HepG2 (cell line): ENCODE data around the gene MIF4GD. TPM values are rescaled to one million over a fixed set of nuclear protein-coding genes. Genes with fewer than 3 reads are reported as not detected.
A peak's percentile ranks its signal among the peaks of the same experiment; 100 is the strongest.

ENCODE experiments used
- ARID2 ChIP-seq: sonication (generic); formaldehyde crosslinking; IDR thresholded peaks from 2 replicates; pipeline ENCODE4 v1.8.1; 2022; ENCODE audit warnings: mild to moderate bottlenecking, missing genetic modification reagents, borderline replicate concordance
- ARID3A ChIP-seq: IDR thresholded peaks from 2 replicates; pipeline ENCODE4 v1.6.1; 2012; ENCODE audit warnings: low read depth, low read length, improper control_type of control experiment
- ATF3 ChIP-seq: sonication (generic); formaldehyde crosslinking; IDR thresholded peaks from 2 replicates; pipeline ENCODE4 v1.4.0; 2020; ENCODE audit warnings: missing genetic modification reagents
- CENPT ChIP-seq: sonication (generic); formaldehyde crosslinking; IDR thresholded peaks from 2 replicates; pipeline ENCODE4 v1.8.0; 2022; ENCODE audit warnings: low read depth, mild to moderate bottlenecking, moderate library complexity, missing genetic modification reagents
- CSRNP2 ChIP-seq: sonication (generic); formaldehyde crosslinking; conservative IDR thresholded peaks from 2 replicates; pipeline ENCODE4 v1.8.0; 2022; ENCODE audit warnings: low read depth, missing genetic modification reagents
- EED ChIP-seq: sonication (generic); formaldehyde crosslinking; IDR thresholded peaks from 2 replicates; pipeline ENCODE4 v1.5.0; 2020; ENCODE audit warnings: mild to moderate bottlenecking, missing genetic modification reagents
- HCFC1 ChIP-seq: fragments of 150-350 bp; IDR thresholded peaks from 2 replicates; pipeline ENCODE4 v1.6.1; 2014; ENCODE audit warnings: low read depth, low read length
- JUNB ChIP-seq: sonication (generic); formaldehyde crosslinking; IDR thresholded peaks from 2 replicates; pipeline ENCODE4 v1.8.0; 2022; ENCODE audit warnings: missing genetic modification reagents, mild to moderate bottlenecking, borderline replicate concordance
- KDM5B ChIP-seq: sonication (generic); formaldehyde crosslinking; IDR thresholded peaks from 2 replicates; pipeline ENCODE4 v1.4.0; 2020; ENCODE audit warnings: missing genetic modification reagents, mild to moderate bottlenecking, borderline replicate concordance
- KLF6 ChIP-seq: IDR thresholded peaks from 2 replicates; pipeline ENCODE4 v1.8.0; 2016; ENCODE audit warnings: missing biosample characterization, missing genetic modification reagents
- NFYC ChIP-seq: IDR thresholded peaks from 2 replicates; pipeline ENCODE4 v1.6.1; 2016; ENCODE audit warnings: missing genetic modification reagents, missing compliant biosample characterization
- PPARG ChIP-seq: conservative IDR thresholded peaks from 2 replicates; pipeline ENCODE4 v1.6.1; 2016; ENCODE audit warnings: missing biosample characterization, missing genetic modification reagents
- SALL2 ChIP-seq: sonication (generic); formaldehyde crosslinking; IDR thresholded peaks from 2 replicates; pipeline ENCODE4 v1.8.1; 2023; ENCODE audit warnings: mild to moderate bottlenecking, missing genetic modification reagents, inconsistent platforms
- SIN3B ChIP-seq: fragments of 150-350 bp; IDR thresholded peaks from 2 replicates; pipeline ENCODE4 v1.6.1; 2014; ENCODE audit warnings: low read length
- SMYD3 ChIP-seq: sonication (generic); formaldehyde crosslinking; IDR thresholded peaks from 2 replicates; pipeline ENCODE4 v1.8.1; 2023; ENCODE audit warnings: mild to moderate bottlenecking, missing genetic modification reagents
- SOX13 ChIP-seq, 3 experiments: fragments of 450-650 bp in 1 of 3; sonication (generic) in 1 of 3; formaldehyde crosslinking in 1 of 3; IDR thresholded peaks in 2 of 3; conservative IDR thresholded peaks in 1 of 3; 2 replicates each; pipeline versions ENCODE4 v1.5.0 to v1.6.1; 2016 to 2020; ENCODE audit warnings: antibody characterized with exemption in 1 of 3, mild to moderate bottlenecking in 1 of 3, missing compliant biosample characterization in 1 of 3, missing genetic modification reagents in 1 of 3, moderate library complexity in 1 of 3
- SRSF1 ChIP-seq: fragments of 200-400 bp; formaldehyde crosslinking; optimal IDR thresholded peaks from 2 replicates; pipeline ENCODE3; 2017; ENCODE audit warnings: mild to moderate bottlenecking, low read depth, low read length, moderate library complexity
- TAF15 ChIP-seq: fragments of 200-400 bp; formaldehyde crosslinking; IDR thresholded peaks from one replicate; pipeline ENCODE4 v1.6.1; 2018; ENCODE audit warnings: mild to moderate bottlenecking, low read depth, low read length; ENCODE audit not compliant: poor library complexity, severe bottlenecking
- ZBTB7B ChIP-seq: sonication (generic); formaldehyde crosslinking; IDR thresholded peaks from 2 replicates; pipeline ENCODE4 v1.4.0; 2020; ENCODE audit warnings: missing genetic modification reagents
- ZIK1 ChIP-seq: sonication (generic); formaldehyde crosslinking; IDR thresholded peaks from 2 replicates; pipeline ENCODE4 v1.5.0; 2020; ENCODE audit warnings: mild to moderate bottlenecking, low read depth, missing genetic modification reagents, borderline replicate concordance
- ZNF224 ChIP-seq: sonication (generic); formaldehyde crosslinking; IDR thresholded peaks from 2 replicates; pipeline ENCODE4 v1.5.0; 2020; ENCODE audit warnings: mild to moderate bottlenecking, missing genetic modification reagents
- ZNF296 ChIP-seq: sonication (generic); formaldehyde crosslinking; conservative IDR thresholded peaks from 2 replicates; pipeline ENCODE4 v1.5.0; 2020; ENCODE audit warnings: mild to moderate bottlenecking, missing genetic modification reagents
- ZNF589 ChIP-seq: sonication (generic); formaldehyde crosslinking; conservative IDR thresholded peaks from 2 replicates; pipeline ENCODE4 v1.8.0; 2022; ENCODE audit warnings: mild to moderate bottlenecking, moderate library complexity, missing genetic modification reagents
- ZNF597 ChIP-seq: sonication (generic); formaldehyde crosslinking; IDR thresholded peaks from 2 replicates; pipeline ENCODE4 v1.5.0; 2020; ENCODE audit warnings: missing genetic modification reagents
- ZNF75D ChIP-seq: sonication (generic); formaldehyde crosslinking; IDR thresholded peaks from 2 replicates; pipeline ENCODE4 v1.8.1; 2023; ENCODE audit warnings: missing genetic modification reagents, mild to moderate bottlenecking, borderline replicate concordance
- polyA plus RNA-seq, 8 experiments: library from polyadenylated mRNA; depleted of rRNA in 3 of 8; stranded (reverse) in 7 of 8; unstranded in 1 of 8; fragments of >200 nt; fragmentation: Illumina TruSeq in 4 of 8; extraction: Trizol in 4 of 8; gene quantifications; 2 replicates each; pipeline versions ENCODE4 v1.2.1 to v1.2.3, GENCODE V29; 2011 to 2016; ENCODE audit warnings: low read depth in 4 of 8, missing spikeins in 1 of 8, mixed read lengths in 1 of 8; ENCODE audit not compliant: insufficient read depth in 1 of 8
- total RNA-seq, 5 experiments: library from RNA; depleted of rRNA; stranded (reverse); fragments of >200 nt; fragmentation: Illumina TruSeq; extraction: Trizol; gene quantifications; 2 replicates each; pipeline ENCODE4 v1.2.3, GENCODE V29; 2016; ENCODE audit warnings: low read depth in 1 of 5

MIF4GD gene
- total and polyA plus RNA-seq, 2 of the 13 experiments (the other 11 are each of a cell fraction or from before 2014, with no cell fraction given) = 14.0 to 28.0 TPM

GRCh38 chr17:75261336-75262111 lies 9.5 kb downstream of the MIF4GD start, which contains the start of the genes GGA3 and MRPS7 (continued):
- TF ChIP-seq ZNF224 (peak; percentile 98; the same call in 1 of the 2 replicates), KLF6 (CRISPR knock-in tag) (peak; percentile 37; the same call in 1 of the 2 replicates), JUNB (CRISPR knock-in tag) (no peak), HCFC1 (peak; percentile 63), ATF3 (no peak; the same call in none of the 2 replicates), CENPT (peak; percentile 24; the same call in 1 of the 2 replicates), ZNF75D (CRISPR knock-in tag) (no peak), ZNF597 (no peak), TAF15 (no peak), EED (peak; percentile 98), ZNF589 (CRISPR knock-in tag) (no peak; the same call in 1 of the 2 replicates), ARID2 (CRISPR knock-in tag) (peak; percentile 86; the same call in 1 of the 2 replicates), SMYD3 (peak; percentile 95), ARID3A (peak; percentile 7; the same call in 1 of the 2 replicates), SOX13 (IDR thresholded peaks at IDR 0.05) (0 out of 2 replicates have a peak, but pooled peaks have one; percentile 24), SOX13 (CRISPR knock-in tag; conservative IDR thresholded peaks at IDR 0.05 in 1 of 2, IDR thresholded peaks at IDR 0.05 in 1 of 2) (no peak), SIN3B (peak; percentile 57; the same call in 1 of the 2 replicates), CSRNP2 (no peak), SRSF1 (peak; percentile 91), ZBTB7B (no peak), KDM5B (CRISPR knock-in tag) (peak; percentile 74), PPARG (CRISPR knock-in tag) (peak; percentile 18; the same call in 1 of the 2 replicates), NFYC (no peak; the same call in 1 of the 2 replicates), SALL2 (CRISPR knock-in tag) (peak; percentile 94), ZIK1 (peak; percentile 24; the same call in 1 of the 2 replicates), ZNF296 (CRISPR knock-in tag) (no peak; the same call in 1 of the 2 replicates)
